HCT116 (cell line): ENCODE results near the gene C2orf92. TPM values are rescaled to one million over a fixed set of nuclear protein-coding genes. Genes with fewer than 3 reads are reported as not detected.

ENCODE experiments used
- ATAC-seq: fragments of 200-7000 bp; cut with Tn5 transposase; 2 replicates; pipeline ENCODE4 v1.9.1; 2020; ENCODE audit warnings: mild to moderate bottlenecking, moderate library complexity
- BruUV-seq: library from RNA; stranded (reverse); fragments of 400-500 nt; replicated peaks from 2 replicates; lab custom pipeline; 2021; lab: Mats Ljungman, UMichigan
- CTCF ChIA-PET: fragments of 300-600 bp; sonication (Branson Sonifier 250); formaldehyde crosslinking; loops from one replicate; lab custom pipeline; 2021; ENCODE audit warnings: antibody characterized with exemption; lab: Charles Lee
- POLR2A ChIA-PET: fragments of 300-600, 350-600 bp; sonication (Branson Sonifier 250); formaldehyde crosslinking; loops from one replicate; lab custom pipeline; 2021; ENCODE audit warnings: antibody characterized with exemption; lab: Charles Lee
- RAD21 ChIA-PET, 2 experiments: fragments of 300-600 bp; sonication (Branson Sonifier 250); formaldehyde crosslinking; loops; one replicate each; lab custom pipeline; 2023; ENCODE audit warnings: low total read pairs in 2 of 2; ENCODE audit not compliant: uncharacterized antibody in 2 of 2, unreplicated experiment in 2 of 2, low non-redundant PET in 1 of 2; lab: Charles Lee
- DNase-seq: peaks from one replicate; pipeline ENCODE4 v3.0.0-alpha.2; 2010; ENCODE audit warnings: low read depth, low spot score
- H2AFZ ChIP-seq: fragments of 200-600 bp; shearing (Covaris generic), sonication (generic); 2 replicates; pipeline ENCODE4 v1.6.1; 2017; ENCODE audit warnings: low read depth, mixed run types, mixed read lengths, antibody characterized with exemption, low read length; ENCODE audit not compliant: poor library complexity, severe bottlenecking
- H3K27ac ChIP-seq: 2 replicates; pipeline ENCODE4 v1.5.1; 2012; ENCODE audit warnings: low read depth, low read length
- H3K27me3 ChIP-seq: fragments of 200-600 bp; sonication (generic); 2 replicates; pipeline ENCODE4 v1.6.1; 2016; ENCODE audit warnings: mixed run types, low read length, mixed read lengths; ENCODE audit not compliant: insufficient read depth
- H3K36me3 ChIP-seq, 2 experiments: fragments of 200-500 bp in 1 of 2; fragments of 200-600 bp in 1 of 2; sonication (Bioruptor generic) in 1 of 2; sonication (generic) in 1 of 2; 2 replicates each; pipeline versions ENCODE4 v1.5.1 to v1.6.1; 2014 to 2016; ENCODE audit warnings: low read length in 2 of 2, inconsistent platforms in 1 of 2, mixed read lengths in 1 of 2, mixed run types in 1 of 2; ENCODE audit not compliant: insufficient read depth in 2 of 2, control insufficient read depth in 1 of 2
- H3K4me1 ChIP-seq, 2 experiments: fragments of 200-600 bp in 1 of 2; sonication (generic) in 1 of 2; 2 replicates each; pipeline versions ENCODE4 v1.5.1 to v1.6.1; 2012 to 2017; ENCODE audit warnings: low read length in 2 of 2, inconsistent platforms in 1 of 2, mild to moderate bottlenecking in 1 of 2, mixed read lengths in 1 of 2, mixed run types in 1 of 2, moderate library complexity in 1 of 2; ENCODE audit not compliant: insufficient read depth in 2 of 2, control insufficient read depth in 1 of 2
- H3K4me2 ChIP-seq: fragments of 200-600 bp; sonication (generic); 2 replicates; pipeline ENCODE4 v1.6.1; 2017; ENCODE audit warnings: mixed run types, low read length, mixed read lengths
- H3K4me3 ChIP-seq, 2 experiments: fragments of 200-600 bp in 1 of 2; sonication (generic) in 1 of 2; replicated peaks in 1 of 2; 2 replicates each; pipeline ENCODE4 v1.5.1; 2011 to 2016; ENCODE audit warnings: low read length in 2 of 2, control low read depth in 1 of 2, low read depth in 1 of 2, mild to moderate bottlenecking in 1 of 2, mixed read lengths in 1 of 2, mixed run types in 1 of 2
- H3K79me2 ChIP-seq: fragments of 200-600 bp; sonication (generic); 2 replicates; pipeline ENCODE4 v1.6.1; 2017; ENCODE audit warnings: mild to moderate bottlenecking, mixed run types, low read length, moderate library complexity, mixed read lengths; ENCODE audit not compliant: insufficient read depth
- H3K9ac ChIP-seq: fragments of 200-600 bp; sonication (generic); 2 replicates; pipeline ENCODE4 v1.6.1; 2016; ENCODE audit warnings: low read length, mixed read lengths
- H3K9me2 ChIP-seq: fragments of 200-600 bp; sonication (generic), shearing (Covaris generic); 2 replicates; pipeline ENCODE4 v1.6.1; 2017; ENCODE audit warnings: mixed run types, mild to moderate bottlenecking, moderate library complexity; ENCODE audit not compliant: insufficient read depth
- H3K9me3 ChIP-seq, 2 experiments: fragments of 200-500 bp in 1 of 2; fragments of 200-600 bp in 1 of 2; sonication (Bioruptor generic) in 1 of 2; sonication (generic) in 1 of 2; 2 replicates each; pipeline ENCODE4 v1.6.1; 2014 to 2017; ENCODE audit warnings: low read length in 2 of 2, mixed read lengths in 2 of 2, inconsistent platforms in 1 of 2, low read depth in 1 of 2, mild to moderate bottlenecking in 1 of 2, mixed run types in 1 of 2, moderate library complexity in 1 of 2; ENCODE audit not compliant: control insufficient read depth in 1 of 2, insufficient read depth in 1 of 2
- H4K20me1 ChIP-seq: fragments of 200-600 bp; sonication (generic), shearing (Covaris generic); 2 replicates; pipeline ENCODE4 v1.6.1; 2017; ENCODE audit warnings: mixed run types, mild to moderate bottlenecking, moderate library complexity; ENCODE audit not compliant: insufficient read depth
- ATF3 ChIP-seq: IDR thresholded peaks from 2 replicates; pipeline ENCODE4 v1.6.1; 2012
- CBX3 ChIP-seq: IDR thresholded peaks from 2 replicates; pipeline ENCODE4 v1.6.1; 2012; ENCODE audit warnings: low read depth
- CEBPB ChIP-seq: IDR thresholded peaks from 2 replicates; pipeline ENCODE4 v1.6.1; 2012; ENCODE audit warnings: low read depth
- CTCF ChIP-seq, 3 experiments: fragments of 200-600 bp in 1 of 3; sonication (generic) in 1 of 3; IDR thresholded peaks in 2 of 3; conservative IDR thresholded peaks in 1 of 3; 2 replicates each; pipeline ENCODE4 v1.5.1; 2012 to 2017; ENCODE audit warnings: low read depth in 2 of 3, low read length in 2 of 3, antibody characterized with exemption in 1 of 3, borderline replicate concordance in 1 of 3, control low read depth in 1 of 3, mild to moderate bottlenecking in 1 of 3, mixed read lengths in 1 of 3, mixed run types in 1 of 3, moderate library complexity in 1 of 3; ENCODE audit not compliant: insufficient read depth in 1 of 3
- EGR1 ChIP-seq: IDR thresholded peaks from 2 replicates; pipeline ENCODE4 v1.6.1; 2012; ENCODE audit warnings: low read depth
- ELF1 ChIP-seq: IDR thresholded peaks from 2 replicates; pipeline ENCODE4 v1.6.1; 2012; ENCODE audit warnings: low read depth, borderline replicate concordance
- EZH2phosphoT487 ChIP-seq: fragments of 200-600 bp; IDR thresholded peaks from 2 replicates; pipeline ENCODE4 v1.6.1; 2018; ENCODE audit warnings: antibody characterized with exemption, borderline replicate concordance
- FOSL1 ChIP-seq: IDR thresholded peaks from 2 replicates; pipeline ENCODE4 v1.6.1; 2012; ENCODE audit warnings: low read depth
- MAX ChIP-seq: IDR thresholded peaks from 2 replicates; pipeline ENCODE4 v1.6.1; 2012
- POLR2A ChIP-seq: IDR thresholded peaks from 2 replicates; pipeline ENCODE4 v1.7.0; 2011; ENCODE audit warnings: borderline replicate concordance; ENCODE audit not compliant: insufficient read depth, insufficient read length; ENCODE audit errors: extremely low read depth
- POLR2AphosphoS5 ChIP-seq: IDR thresholded peaks from 2 replicates; pipeline ENCODE4 v1.6.1; 2011; ENCODE audit warnings: mild to moderate bottlenecking, low read depth, low read length, moderate library complexity
- RAD21 ChIP-seq: IDR thresholded peaks from 2 replicates; pipeline ENCODE4 v1.6.1; 2012; ENCODE audit warnings: low read depth, mild to moderate bottlenecking
- SIN3A ChIP-seq: IDR thresholded peaks from 2 replicates; pipeline ENCODE4 v1.6.1; 2012; ENCODE audit warnings: low read depth
- SP1 ChIP-seq: IDR thresholded peaks from 2 replicates; pipeline ENCODE4 v1.6.1; 2012; ENCODE audit warnings: low read depth
- SRF ChIP-seq: IDR thresholded peaks from 2 replicates; pipeline ENCODE4 v1.6.1; 2012; ENCODE audit warnings: low read depth
- TCF7L2 ChIP-seq: IDR thresholded peaks from 2 replicates; pipeline ENCODE4 v1.7.0; 2011; ENCODE audit warnings: borderline replicate concordance, inconsistent platforms; ENCODE audit not compliant: insufficient read depth, insufficient read length; ENCODE audit errors: extremely low read depth
- YY1 ChIP-seq: IDR thresholded peaks from 2 replicates; pipeline ENCODE4 v1.6.1; 2011; ENCODE audit warnings: low read length, low read depth, moderate library complexity, mild to moderate bottlenecking; ENCODE audit not compliant: insufficient replicate concordance; ENCODE audit errors: extremely low read depth
- ZFX ChIP-seq: fragments of 450-650 bp; IDR thresholded peaks from 2 replicates; pipeline ENCODE4 v1.6.1; 2017
- ZNF274 ChIP-seq: fragments of 200-500 bp; sonication (Bioruptor generic); IDR thresholded peaks from 2 replicates; pipeline ENCODE4 v1.6.1; 2014; ENCODE audit warnings: mild to moderate bottlenecking, low read depth, low read length, inconsistent platforms
- intact Hi-C: fragments of 100-400 bp; cut with micrococcal nuclease; formaldehyde crosslinking; loops from 2 replicates; pipeline ENCODE4 v1.10.0; 2022
- total RNA-seq: library from RNA; stranded (reverse); gene quantifications from one replicate; pipeline ENCODE4 v1.2.1, GENCODE V29; 2021; ENCODE audit not compliant: unreplicated experiment

The C2orf92 gene
- total RNA-seq, 1 experiment from 2014 or later, result 3.0 TPM

- TF ChIP-seq SP1, result no peak
- no peak for TF ChIP-seq EZH2phosphoT487
- TF ChIP-seq POLR2AphosphoS5, result no peak
- no peak for TF ChIP-seq RAD21
- TF ChIP-seq SIN3A, result no peak
These were observed 14.7 kb upstream of the C2orf92 start (continued) for GRCh38 chr2:97654791-97655190.

GRCh38 chr2:97656129-97656755 lies 13.3 kb upstream of the C2orf92 start:
- Histone ChIP-seq H3K27ac (no peak overlapping the region), H3K9ac (no peak overlapping the region), H3K27me3 (no peaks in the 10 kb centered on the region), H3K4me1 (no peaks in the 10 kb centered on the region), H4K20me1 (no peaks in the 10 kb centered on the region), H2AFZ (no peak overlapping the region), H3K36me3 (no peaks in the 10 kb centered on the region; a peak in 1 of 4 replicates), H3K4me3 (no peak overlapping the region), H3K9me3 (no peaks in the 10 kb centered on the region), H3K79me2 (peaks cover 9% of the 10 kb centered on the region; the same call in 1 of the 2 replicates), H3K9me2 (no peaks in the 10 kb centered on the region), H3K4me2 (no peak overlapping the region)
- TF ChIP-seq CEBPB (no peak), ELF1 (no peak), POLR2A (no peak), ZFX (no peak), ZNF274 (no peak), FOSL1 (no peak), TCF7L2 (no peak), EZH2phosphoT487 (no peak), ATF3 (no peak), CBX3 (no peak), CTCF (IDR thresholded peaks at IDR 0.05 in 2 of 3, conservative IDR thresholded peaks at IDR 0.05 in 1 of 3; ENCODE audit: borderline replicate concordance in 1 of 3, insufficient read depth in 1 of 3, low read depth in 2 of 3, low read length in 2 of 3) (no peak), SRF (no peak), YY1 (no peak), POLR2AphosphoS5 (no peak), SP1 (no peak), EGR1 (no peak), MAX (no peak)
- POLR2A ChIA-PET, result no interaction called here
- BruUV-seq, result no TSS peak
- ATAC-seq (no peak), DNase-seq (no peak)
- CTCF ChIA-PET, result no interaction called here
- intact Hi-C loops, result no loop called here
- RAD21 ChIA-PET, result no interaction called here
